ENCODE results near the gene KIAA1143. TPM values are rescaled to one million over a fixed set of nuclear protein-coding genes. Genes with fewer than 3 reads are reported as not detected.

The KIAA1143 gene
- 28.5 and 30.1 TPM in 2 replicates for total RNA-seq (2014; rRNA removed)
- polyA plus RNA-seq (2012), result 8.9 TPM

DNA sequence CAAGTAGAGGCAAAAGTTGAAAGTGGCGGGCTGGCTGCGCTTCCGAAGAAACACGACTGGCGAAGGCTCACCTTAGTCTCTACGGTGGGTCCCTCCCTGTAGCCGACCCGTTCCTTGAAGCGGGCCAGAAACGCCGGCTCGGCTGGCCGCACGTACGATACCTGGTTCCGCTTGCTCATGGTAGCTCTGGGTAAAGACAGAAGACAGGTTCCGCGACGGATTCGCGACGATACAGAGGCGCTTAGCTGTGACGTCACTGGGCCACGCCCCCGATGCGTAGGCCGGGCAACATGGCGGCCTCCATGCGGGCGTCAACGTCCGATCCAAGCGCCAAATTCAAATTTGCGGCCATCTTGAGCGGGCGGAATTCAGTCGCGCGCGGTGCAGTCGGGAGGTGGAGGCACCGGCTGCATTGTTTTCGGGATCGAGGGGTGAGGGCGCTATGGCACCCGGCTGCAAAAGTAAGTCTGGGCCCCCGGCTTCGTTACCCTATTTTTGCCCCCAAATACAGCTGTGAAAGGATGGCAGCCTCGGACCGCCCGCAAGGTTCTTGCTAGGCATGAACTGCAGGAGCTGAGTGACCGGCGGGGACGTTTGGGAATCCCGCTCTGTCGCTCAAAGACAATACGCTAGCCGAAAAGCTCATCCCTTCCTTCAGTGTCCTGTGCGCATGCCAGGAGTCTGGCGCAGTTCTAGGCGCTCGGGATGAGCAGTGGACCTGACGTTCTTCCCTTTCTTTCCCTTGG, at the start of gene KIAA1143, which contains the start of gene KIF15:
TSS of gene KIAA1143 (minus strand) at position 196 of the 746 bp plus-strand sequence. CDS start at position 179, 17 bp downstream.
TSS of gene KIF15 (plus strand) at position 371 of the 746 bp plus-strand sequence. CDS start at position 443, 72 bp downstream.
- DNase-seq (ENCODE audit: low read depth), result peak; percentile 94

DNA sequence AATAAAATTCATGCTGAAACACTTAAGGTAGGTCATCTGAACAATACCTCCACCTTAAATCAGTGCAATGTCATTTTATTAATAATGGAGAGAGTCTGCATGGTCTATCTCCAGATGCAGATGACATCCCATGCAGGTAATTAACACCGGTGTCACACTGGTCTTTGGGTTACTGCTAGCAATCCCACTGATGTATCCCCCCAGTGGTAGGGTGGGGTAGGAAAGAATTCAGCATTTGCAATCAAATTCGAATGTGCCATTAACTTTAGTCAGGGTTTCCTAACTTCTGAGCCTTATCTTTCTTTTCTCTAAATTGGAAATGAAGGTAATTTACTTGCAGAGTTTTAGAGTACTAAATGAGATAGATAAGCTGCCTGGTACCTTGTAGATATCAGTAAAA, 44.5 kb upstream of the KIAA1143 start:
- no peak for DNase-seq (ENCODE audit: low read depth)

DNA sequence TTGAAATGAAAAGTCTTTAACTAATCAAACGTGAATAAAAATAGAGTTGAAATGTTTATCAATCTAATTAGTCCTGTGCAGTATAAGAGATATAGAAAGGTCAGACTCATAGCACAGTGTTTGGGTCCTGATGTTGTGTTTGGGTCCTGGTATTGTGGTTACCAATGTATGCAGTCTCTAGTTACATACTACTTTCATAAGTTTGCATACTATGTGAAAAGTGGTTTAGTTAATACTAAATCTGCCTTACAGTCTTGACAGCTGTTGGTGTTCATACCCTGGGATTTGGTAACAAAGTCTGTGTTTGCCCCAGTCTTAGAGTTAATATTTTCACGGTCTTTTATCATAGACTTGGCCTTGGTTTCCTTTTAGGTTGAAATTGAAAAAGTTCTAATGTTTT, 41.9 kb upstream of the KIAA1143 start:
- DNase-seq (ENCODE audit: low read depth), result no peak

DNA sequence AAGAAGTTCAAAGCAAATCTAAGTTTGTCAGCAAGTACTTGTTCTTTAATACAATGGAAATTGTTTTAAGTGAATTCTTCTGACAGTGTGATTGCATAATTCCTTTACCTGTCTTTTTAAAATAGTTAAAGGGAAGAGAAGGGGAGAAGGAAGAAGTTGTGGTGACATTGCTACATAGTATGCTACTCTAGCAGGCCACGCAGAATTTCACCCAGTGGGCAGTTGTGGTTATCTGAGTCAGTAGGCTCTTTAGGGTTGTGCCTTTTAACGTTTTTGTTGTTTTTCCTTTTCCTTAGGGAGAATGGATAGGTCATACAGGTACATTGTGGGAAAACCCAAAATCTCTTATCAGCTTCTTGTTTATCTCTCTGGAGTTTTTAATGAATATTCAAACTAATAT, 40.6 kb upstream of the KIAA1143 start:
- DNase-seq (ENCODE audit: low read depth), result no peak

DNA sequence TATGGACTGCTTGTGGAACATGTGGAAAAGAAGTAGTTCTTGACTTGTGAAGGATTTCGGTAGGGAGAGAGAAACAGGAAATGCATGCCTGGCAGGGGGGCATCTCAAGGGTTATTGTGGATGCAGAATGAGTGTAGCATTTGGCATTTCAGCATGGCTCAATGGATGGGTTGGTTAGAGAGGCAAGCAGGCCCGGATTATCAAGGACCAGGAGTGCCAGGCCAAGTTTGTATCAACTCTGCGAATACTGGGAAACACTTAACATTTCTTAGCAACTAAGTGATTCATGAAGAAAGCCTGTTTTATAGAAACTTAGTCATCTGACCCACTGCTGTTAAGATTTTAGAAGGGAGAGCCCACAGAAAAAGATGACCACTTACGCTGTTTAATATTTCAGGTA, 33.8 kb upstream of the KIAA1143 start:
- DNase-seq (ENCODE audit: low read depth), result peak; percentile 7

DNA sequence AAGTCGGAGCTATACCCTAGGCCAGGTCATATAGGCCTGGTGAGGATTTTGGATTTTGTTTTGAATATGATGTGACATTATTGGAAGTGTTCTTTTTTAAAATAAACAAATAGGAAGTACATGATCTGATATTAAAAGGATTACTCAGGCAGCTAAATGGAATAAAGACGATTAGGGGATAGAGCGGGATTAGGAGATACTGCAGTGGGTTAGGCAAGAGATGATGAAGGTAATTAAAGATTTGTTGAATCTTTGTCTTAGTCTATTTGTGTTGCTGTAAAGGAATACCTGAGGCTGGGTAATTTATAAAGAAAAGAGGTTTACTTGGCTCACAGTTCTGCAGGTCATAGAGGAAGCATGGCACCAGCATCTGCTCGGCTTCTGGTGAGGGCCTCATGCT, 21.5 kb upstream of the KIAA1143 start:
- no peak for DNase-seq (ENCODE audit: low read depth)

DNA sequence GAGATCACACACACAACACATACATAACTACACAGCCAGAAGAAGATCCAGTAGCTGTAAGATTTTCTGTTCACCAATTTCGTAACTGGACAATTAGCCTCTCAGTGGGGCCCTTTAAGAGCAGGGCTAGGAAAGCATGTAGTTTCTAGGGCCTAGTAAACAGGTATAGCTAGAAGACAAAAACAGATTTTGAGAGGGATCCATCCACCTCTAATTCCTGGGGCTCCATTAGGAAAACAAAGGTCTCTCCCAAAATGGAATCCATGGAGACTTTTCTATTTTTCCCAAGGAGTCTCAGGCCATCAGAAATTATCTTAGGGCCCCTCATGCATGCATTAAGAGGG, 10.7 kb upstream of the KIAA1143 start:
- no peak for DNase-seq (ENCODE audit: low read depth)

DNA sequence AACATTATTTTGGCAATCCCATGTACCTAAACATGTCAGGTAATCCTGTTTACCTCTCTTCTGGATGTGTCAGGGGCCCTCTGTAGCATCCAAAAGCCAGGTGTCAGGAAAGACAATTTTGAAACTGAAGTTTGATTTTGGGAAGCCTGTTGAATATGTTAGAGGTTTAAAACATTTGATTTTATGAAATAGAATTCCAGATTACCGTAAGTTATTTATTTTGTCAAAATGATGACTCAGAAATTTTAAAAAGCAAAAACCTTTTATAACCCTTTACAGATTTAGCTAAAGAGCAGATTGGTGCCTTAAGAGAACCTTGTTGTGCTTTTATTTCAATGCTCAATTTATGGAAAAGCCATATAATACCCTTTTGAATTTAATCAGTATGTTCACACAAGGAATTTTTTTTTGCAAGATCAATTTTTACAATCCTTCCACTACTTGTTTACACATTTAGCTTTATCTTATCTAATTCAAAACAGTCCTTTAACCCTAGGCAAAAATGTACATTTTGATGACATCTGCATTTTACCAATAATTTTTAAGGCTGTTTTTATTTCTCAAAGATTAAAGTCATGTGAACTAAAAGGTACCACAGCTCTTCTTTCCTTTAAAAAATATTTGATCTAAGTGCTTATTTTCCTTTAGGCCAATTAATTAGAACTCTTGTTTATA, 10.1 kb upstream of the KIAA1143 start:
- DNase-seq (ENCODE audit: low read depth), result no peak

DNA sequence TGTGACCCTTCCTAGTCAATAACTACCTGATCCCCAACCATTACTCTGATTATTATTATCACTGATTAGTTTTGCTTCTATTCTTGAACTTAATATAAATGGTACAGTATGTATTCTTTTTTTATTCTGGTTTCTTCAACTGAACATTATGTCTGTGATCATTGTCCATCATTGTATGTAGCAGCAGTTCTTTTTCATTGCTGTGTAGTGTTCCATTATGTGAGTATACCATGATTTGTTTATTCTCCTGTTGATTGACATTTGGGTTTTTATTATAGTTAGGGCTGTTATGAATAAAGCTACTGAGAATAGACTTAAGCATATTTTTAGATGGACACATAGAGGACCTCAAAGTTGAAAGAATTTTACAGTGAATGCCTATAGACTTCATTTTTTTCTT, 2.8 kb upstream of the KIAA1143 start:
- no peak for DNase-seq (ENCODE audit: low read depth)

DNA sequence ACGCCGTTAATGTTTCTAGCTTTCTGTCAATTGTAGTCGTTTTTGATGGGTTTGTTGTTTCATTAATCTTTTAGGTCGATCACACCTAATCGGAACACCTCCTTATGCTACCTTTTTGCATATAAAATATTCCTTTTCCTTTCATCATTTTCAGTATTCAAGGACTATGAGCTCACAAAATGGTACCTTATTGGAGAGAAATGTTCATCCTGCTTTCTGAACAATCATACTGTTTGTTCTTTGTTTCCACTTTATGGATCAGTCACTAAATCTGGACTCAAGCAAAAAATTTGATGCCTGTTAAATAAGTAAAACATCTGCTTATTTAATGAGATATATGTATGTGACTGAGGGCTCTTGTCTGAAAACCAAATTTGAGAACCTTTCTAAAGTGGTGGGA, 1.3 kb upstream of the KIAA1143 start:
- no peak for DNase-seq (ENCODE audit: low read depth)

DNA sequence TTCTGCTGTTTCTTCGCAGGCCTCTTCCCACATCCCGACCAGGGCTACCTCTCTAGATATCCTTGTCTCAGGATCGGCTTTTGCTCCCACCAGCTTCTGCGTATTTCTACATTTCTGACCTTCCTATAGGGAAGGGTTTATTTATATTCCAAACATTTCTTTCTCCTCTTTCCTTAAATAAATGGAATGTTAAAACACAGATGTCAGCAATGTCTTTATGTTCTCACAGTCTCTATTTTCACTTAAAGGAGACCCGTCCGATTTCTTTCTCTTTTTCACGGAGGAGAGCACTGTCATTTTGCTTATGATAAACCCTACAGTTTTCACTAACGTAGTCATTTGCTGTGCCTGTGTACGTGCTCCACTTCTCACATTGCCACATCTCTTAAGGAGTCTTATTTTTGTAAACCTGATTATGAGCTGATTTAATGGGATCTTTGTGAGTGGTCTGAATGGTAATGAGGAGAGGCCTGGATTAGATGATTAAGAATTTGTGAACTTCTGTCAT, 805 bp upstream of the KIAA1143 start:
- DNase-seq (ENCODE audit: low read depth), result peak; percentile 22

DNA sequence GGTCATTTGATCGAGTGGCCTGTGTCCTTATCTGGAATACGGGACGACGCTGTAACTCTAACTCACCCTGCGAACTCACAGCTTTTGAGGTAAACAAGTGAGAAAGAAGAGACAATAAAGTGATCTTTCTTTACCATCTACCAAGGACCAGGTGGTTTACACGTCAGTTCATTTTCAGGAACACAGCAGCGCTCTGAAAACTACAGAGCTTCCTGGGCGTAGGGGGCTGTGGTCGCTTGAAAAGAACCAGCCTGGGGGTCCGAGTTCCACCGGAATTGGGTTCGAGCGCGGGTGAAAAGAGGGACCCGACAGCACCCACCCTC, 357 bp downstream of the KIAA1143 start:
- no peak for DNase-seq (ENCODE audit: low read depth)

DNA sequence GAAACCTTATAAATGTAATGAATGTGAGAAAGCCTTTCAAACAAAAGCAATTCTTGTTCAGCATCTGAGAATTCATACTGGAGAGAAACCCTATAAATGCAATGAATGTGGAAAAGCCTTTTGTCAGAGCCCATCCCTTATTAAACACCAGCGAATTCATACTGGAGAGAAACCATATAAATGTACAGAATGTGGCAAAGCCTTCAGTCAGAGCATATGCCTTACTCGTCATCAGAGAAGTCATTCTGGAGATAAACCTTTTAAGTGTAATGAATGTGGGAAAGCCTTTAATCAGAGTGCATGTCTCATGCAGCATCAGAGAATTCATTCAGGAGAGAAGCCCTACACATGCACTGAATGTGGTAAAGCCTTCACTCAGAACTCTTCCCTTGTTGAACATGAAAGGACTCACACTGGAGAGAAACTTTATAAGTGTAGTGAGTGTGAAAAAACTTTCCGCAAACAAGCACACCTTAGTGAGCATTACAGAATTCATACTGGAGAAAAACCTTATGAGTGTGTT, 26.7 kb downstream of the KIAA1143 start:
- no peak for DNase-seq (ENCODE audit: low read depth)

DNA sequence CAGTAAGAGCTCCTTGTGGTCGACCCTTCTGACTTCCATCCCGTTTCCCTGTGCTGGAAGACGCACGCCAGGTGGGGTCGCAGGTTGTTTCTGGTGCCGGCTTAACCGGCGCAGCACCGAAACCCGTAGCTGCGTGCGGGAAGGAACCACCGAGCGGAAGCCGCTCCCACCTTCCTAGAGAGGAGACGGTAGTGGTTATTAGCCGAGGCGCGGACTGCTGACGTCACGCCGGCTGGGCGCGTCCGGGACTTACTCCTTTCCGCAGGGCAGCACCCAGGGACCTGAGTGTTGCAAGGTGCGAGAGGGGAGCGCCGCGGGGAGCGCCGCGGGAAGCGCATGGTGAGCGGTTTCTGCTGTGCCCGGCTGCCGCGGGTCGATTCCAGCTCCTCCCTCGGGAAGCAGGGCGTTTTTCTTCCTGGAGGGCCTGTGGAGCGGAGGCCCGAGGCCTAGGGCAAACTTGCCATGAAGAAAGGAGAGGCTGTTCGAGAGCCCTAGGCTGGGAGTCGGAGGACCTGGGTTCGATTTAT, 32.0 kb downstream of the KIAA1143 start, which contains the start of gene ZNF501:
TSS of gene ZNF501 (plus strand) at position 252 of the 527 bp plus-strand sequence. CDS start 4,787 bp downstream, outside the sequence.
- peak; percentile 62 for DNase-seq (ENCODE audit: low read depth)

DNA sequence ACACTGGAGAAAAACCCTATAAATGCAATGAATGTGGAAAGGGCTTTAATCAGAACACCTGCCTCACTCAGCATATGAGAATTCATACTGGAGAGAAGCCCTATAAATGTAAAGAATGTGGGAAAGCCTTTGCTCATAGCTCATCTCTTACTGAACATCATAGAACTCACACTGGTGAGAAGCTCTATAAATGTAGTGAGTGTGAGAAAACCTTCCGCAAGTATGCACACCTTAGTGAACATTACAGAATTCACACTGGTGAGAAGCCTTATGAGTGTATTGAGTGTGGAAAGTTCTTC, 39.4 kb downstream of the KIAA1143 start:
- no peak for DNase-seq (ENCODE audit: low read depth)

DNA sequence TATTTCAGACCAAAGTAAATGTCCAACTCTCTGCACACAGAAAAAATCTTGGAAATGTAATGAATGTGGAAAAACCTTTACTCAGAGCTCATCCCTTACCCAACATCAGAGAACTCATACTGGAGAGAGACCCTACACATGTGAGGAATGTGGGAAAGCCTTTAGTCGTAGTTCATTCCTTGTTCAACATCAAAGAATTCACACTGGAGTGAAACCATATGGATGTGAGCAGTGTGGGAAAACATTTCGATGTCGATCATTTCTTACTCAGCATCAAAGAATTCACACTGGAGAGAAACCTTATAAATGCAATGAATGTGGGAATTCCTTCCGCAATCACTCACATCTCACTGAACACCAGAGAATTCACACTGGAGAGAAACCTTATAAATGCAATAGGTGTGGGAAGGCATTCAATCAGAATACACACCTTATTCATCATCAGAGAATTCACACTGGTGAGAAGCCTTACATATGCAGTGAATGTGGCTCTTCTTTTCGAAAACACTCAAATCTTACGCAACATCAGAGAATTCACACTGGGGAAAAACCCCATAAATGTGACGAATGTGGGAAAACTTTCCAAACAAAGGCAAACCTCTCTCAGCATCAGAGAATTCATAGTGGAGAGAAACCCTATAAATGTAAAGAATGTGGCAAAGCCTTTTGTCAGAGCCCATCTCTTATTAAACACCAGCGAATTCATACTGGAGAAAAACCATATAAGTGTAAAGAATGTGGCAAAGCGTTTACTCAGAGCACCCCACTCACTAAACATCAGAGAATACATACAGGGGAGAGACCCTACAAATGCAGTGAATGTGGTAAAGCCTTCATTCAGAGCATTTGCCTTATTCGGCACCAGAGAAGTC, 40.0 kb downstream of the KIAA1143 start:
- no peak for DNase-seq (ENCODE audit: low read depth)

DNA sequence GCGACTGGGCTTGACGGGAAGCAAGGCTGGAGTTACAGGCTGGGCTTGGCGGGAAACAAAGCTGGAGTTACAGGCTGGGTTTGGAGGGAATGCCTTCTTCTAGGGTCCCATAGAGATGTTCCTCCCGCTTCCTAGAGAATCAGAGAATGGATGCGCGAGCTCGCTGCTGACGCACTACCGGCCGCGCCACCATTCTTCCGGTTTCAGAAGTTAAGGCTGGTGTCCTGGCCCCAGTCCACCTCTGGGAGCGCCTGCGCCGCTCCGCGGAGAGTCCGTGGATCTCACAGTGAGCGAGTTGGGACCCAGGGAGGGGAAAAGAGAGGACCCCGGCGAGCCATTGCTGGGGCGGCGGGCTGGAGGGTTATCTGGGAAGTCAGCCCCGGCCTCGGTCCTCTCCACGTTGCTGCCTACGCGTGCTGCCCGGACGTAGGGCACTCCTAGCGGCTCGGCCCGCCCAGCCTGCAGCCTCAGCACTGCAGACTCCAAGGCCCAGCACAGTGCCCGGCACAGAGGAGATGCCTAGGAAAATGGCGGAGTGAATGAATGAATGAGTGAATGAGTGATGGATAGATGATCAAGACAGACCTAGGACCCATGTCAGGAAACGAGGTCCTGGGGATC, 48.9 kb downstream of the KIAA1143 start, which contains the start of gene ZNF502:
TSS of gene ZNF502 (plus strand) at position 206 of the 621 bp plus-strand sequence. CDS start 7,602 bp downstream, outside the sequence.
- peak; percentile 80 for DNase-seq (ENCODE audit: low read depth)

Measured in LHCN-M2 (cell line).